Middle frontal gyrus (tissue), 1 donor: ENCODE data around the gene SMAD3.
"Not testable (repeated sequence)": the region's sequence is repeated elsewhere in the genome, so short reads cannot be mapped to it uniquely, and the experiment has no call there.

ENCODE experiments used
- DNase-seq: peaks from one replicate; pipeline ENCODE4 v3.0.0-alpha.2; 2015; ENCODE audit warnings: low spot score; ENCODE audit errors: extremely low spot score

SMAD3 gene

GRCh38 chr15:67062369-67062985 is 2.9 kb upstream of the SMAD3 start:
- no peak for DNase-seq

DNA sequence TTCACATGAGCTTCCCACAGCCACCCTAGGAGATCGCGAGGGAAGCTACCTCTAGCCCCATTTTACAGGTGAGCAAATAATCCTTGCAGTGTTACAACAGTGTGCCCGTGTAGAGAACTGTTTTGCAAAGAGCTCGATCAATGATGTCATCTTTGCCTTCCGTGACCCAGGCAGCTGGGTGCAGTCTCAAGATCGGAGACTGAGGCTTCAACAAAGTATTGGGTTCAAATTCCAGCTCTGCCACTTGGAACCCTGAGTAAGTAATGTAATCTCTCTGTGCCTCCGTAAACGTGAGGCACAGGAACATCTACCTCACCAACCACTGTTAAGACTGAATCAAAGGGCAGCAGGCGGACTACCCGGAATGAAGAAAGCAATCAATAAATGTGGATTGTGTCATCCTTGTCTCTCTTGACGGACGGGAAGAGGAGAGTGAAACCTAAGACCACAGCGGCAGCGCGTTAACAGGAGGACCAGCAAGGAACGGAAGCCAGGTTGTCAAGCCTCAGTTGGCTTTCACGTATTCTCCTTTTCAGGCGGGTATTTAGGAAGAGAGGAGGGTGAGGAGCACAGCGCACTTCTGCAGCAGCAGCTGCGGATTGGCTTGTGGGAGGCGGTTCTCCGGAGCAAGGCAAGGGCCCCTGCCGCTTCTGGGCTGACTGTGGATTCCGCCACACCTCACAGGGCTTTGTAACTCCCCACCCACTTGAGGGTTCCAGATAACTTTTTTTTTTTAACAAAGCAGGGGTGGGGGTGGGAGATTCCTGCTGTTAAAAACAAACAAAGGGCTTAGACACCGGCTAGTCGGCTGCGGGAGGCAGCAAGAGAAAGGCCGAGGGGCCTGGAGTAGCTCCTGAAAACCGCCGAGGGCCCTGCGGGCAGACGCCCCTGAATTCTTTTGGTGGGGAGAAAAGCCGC is 1.5 kb upstream of the SMAD3 start:
- DNase-seq: no peak

DNA sequence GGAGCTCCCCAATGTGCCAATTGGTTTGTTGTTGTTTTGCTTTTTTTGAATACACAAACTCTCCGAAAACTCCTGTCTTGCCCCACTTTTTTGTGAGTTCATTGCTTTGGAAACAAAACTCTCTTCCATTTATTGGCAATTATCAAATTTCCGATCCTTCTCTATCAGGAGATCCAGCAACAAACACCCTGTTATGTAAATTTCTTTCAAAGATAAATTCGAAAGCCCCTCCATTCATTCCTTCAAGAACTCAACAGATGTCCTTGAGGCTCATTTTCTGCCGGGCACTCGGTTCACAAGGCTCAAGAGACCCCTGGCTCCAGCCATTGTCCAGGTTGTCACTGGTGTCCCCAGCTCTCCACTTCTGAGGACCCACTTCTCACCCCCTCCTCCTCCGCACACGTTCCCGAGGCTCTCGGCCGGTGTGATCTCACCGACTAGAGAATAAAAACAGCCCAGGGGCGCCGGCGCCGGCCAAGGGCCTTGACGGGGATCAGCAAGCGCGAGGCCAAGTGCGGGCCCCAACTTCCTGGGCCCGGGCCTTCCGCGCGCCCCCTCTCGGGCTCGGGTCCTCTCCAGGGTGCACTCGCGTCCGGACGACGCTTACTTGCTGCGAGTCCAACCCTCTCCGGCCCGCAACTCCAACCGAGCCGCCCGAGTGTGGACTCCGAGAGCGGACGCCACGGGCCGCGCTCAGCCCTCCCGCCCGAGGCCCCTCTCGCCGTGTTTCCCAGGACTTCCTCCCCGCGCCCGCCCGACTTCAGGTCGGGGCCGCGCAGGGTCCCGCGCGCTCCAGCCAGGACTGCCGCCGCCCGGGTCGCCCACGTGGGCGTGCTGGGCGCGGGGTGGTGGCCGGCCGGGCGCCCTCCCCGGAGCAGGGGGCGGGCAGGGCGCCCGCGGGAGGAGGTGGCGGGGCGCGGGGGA is 533 bp upstream of the SMAD3 start:
- no peak for DNase-seq

DNA sequence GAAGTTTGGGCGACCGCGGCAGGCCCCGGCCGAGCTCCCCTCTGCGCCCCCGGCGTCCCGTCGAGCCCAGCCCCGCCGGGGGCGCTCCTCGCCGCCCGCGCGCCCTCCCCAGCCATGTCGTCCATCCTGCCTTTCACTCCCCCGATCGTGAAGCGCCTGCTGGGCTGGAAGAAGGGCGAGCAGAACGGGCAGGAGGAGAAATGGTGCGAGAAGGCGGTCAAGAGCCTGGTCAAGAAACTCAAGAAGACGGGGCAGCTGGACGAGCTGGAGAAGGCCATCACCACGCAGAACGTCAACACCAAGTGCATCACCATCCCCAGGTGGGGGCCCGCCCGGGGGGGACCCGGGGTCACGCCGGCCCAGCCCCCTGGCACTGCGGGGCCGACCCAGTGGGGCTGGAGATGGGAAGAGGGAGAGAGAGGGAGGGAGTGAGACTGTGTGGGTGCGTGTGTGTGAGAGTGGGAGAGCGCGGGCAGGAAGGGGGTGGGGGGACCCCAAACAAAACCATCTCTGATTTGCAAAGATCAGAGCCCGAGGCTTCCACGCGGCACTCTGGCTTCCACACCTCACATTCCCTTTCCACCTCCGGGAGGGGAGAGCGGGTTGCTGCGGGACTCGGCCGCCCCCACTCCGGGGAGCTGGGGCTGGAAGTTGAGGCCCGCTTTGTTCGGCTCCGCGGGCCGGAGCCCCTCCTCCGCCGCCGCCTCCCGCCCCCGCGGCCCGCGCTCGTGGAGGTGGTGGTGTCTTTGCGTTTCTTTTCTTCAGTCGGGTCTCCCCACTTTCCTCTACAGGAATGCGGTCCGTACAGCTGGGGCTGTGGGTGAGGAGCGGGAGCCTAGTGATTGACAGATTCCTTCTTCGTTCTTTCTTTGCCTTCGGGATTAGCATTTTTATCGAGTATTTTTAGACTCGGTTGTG is 898 bp downstream of the SMAD3 start:
- DNase-seq: no peak

- DNase-seq: no peak
Measured at GRCh38 chr15:67066959-67067853, 1.8 kb downstream of the SMAD3 start.

- no peak for DNase-seq
Measured at GRCh38 chr15:67067930-67068551, 2.6 kb downstream of the SMAD3 start.

DNA sequence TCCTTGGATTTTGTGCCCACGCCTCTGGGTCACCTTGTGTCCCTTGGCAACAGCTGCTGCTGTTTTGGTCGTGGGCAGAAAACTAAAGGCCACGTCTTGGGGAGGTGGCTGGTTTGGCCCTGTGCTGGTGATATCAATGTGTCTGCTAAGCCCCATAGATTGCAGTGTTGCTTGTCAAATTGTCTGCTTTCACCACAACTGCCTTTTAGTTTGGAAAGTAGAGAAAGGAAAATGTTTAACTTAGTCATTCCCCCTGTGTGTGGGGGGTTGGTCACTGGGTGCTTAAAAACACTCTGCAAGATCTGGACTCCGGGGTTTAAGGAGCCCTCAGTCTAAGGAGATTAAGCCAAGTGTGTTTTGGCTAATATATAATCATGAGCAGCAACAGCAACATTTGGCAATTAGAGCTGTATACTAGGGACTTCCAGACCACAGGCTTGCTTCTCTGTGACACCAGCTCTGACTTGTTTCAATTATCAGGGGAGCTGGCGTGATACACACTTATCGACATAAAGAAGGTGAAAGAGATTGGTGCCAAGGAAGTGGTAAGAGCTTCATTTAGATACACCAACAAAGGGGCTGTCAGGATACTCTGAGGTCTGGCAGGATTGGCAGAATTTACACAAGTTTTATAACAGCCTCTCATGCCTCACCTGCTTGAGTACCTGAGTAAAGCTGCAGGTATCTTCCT is 3.5 kb downstream of the SMAD3 start:
- no peak for DNase-seq

GRCh38 chr15:67070150-67070549 is 4.7 kb downstream of the SMAD3 start:
- DNase-seq: no peak

DNA sequence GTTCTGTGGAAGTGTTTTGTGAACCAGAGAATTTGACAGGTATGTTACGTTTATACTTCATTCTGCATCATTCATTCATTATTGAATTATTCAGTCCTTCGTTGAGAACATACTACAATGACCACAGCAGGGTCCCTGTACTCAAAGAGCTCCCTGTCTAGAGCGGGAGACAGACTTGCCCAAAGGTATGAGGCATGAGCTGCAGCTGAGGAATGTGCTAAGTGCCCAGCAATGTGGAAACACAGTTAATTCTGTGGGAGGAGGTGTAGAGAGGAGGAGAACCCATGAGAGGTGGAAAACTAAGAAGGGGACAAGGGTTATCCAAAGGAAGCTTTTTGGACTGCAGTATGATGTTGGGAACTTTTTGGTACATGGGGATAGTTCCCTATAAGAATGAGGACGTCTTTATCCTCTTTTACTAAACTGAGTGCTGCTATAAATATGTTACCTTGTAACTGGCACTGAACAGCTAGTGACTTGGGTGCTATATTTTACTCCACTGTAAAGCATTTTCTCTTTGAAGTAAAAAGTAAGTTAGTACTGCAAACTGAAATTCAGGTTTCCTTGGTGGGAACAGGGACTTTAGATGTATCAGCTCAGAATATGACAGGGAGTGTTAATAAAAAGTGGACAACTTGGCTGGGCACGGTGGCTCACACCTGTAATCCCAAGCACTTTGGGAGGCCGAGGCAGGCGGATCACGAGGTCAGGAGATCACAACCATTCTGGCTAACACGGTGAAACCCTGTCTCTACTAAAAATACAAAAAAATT is 5.7 kb downstream of the SMAD3 start:
- no peak for DNase-seq

- no peak for DNase-seq
Measured at GRCh38 chr15:67072442-67072841, 7.0 kb downstream of the SMAD3 start.

DNA sequence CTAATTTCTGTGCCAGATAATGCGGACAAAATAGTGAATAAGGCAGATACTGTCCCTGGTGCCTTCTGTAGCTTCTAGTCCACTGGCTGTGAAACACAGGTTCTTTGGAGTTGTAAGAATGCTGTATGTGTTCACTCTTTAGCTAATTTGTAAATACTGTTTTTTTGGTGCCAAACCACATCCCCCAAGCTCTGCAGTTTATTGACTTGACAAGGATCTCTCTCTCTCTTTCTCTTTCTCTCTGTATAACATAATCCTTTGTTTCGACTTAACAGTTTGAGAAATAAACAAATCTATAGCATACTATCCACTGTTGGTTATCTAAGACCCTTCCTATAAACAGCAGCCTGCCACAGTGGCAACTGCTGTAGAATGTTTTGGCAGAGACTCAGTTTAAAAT is 7.6 kb downstream of the SMAD3 start:
- DNase-seq: no peak

GRCh38 chr15:67074886-67075229 is 9.5 kb downstream of the SMAD3 start:
- no peak for DNase-seq

- DNase-seq: not testable (repeated sequence)
Measured at GRCh38 chr15:67075555-67076135, 10.2 kb downstream of the SMAD3 start.

GRCh38 chr15:67076147-67076843 is 10.9 kb downstream of the SMAD3 start:
- no peak for DNase-seq

DNA sequence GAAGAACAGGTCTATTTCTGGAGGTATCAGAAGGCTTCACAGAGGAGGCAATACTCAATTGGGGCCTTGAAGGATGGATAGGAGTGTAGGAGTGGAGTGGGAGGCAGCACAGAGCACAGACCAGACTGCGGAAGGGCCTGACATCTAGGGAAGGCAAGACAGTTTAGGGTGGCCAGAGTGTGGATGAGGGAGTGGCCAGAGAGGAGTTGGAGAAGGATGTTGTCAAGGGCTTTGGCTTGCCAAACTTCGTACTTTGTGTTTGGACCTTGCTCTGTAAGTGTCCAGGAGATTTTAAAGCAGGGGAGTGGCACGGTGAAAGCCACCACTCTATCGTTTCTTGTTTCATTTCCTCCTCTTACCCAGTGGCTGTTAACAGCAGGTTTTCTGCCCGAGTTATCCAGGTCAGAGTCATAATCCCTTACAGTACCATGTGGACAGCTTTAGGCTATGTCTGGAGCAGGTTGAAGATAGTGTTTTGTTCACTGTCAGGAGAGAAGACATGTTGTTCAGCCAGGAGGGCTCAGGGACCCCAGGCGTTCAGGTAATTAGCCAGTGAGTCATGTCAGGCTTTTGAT is 12.3 kb downstream of the SMAD3 start:
- DNase-seq: no peak

DNA sequence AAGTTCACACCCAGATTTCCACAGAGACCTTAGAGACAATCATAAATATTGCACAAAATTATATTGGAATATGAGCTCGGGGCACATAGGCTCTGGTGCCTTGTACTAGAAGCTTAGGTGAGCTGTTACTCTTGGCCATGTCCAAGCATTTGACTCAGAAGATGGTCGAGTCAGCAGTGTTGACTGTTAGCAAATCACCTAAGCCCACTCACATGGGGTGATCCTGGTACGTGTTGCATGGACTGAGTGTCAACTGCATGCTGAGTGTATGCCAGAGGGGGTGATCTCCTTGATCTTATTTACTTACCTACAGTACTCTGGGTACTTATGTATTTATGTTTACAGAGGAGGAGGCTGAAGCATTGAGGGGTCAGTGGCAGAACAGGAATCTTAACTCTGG is 14.0 kb downstream of the SMAD3 start:
- DNase-seq: no peak
